GM23248 (cell line): ENCODE data around the gene ABHD16A. TPM values are rescaled to one million over a fixed set of nuclear protein-coding genes. Genes with fewer than 3 reads are reported as not detected.
A peak's percentile ranks its signal among the peaks of the same experiment; 100 is the strongest.

Experiments used
- DNase-seq: peaks from one replicate; pipeline ENCODE4 v3.0.0-alpha.2; 2015
- H2AFZ ChIP-seq: fragments of 200-600 bp; sonication (generic); 2 replicates; pipeline ENCODE4 v1.6.1; 2016; ENCODE audit warnings: antibody characterized with exemption
- H3F3A ChIP-seq: fragments of 200-600 bp; sonication (generic); 2 replicates; pipeline ENCODE4 v1.6.1; 2016; ENCODE audit warnings: mild to moderate bottlenecking, antibody characterized with exemption, mixed run types; ENCODE audit not compliant: insufficient read depth
- H3K27ac ChIP-seq: fragments of 200-600 bp; sonication (generic); 2 replicates; pipeline ENCODE4 v1.5.1; 2016; ENCODE audit warnings: mild to moderate bottlenecking
- H3K27me3 ChIP-seq: fragments of 200-600 bp; sonication (generic); replicated peaks from 2 replicates; pipeline ENCODE4 v1.6.1; 2016; ENCODE audit warnings: mild to moderate bottlenecking; ENCODE audit not compliant: insufficient read depth
- H3K36me3 ChIP-seq: fragments of 200-600 bp; sonication (generic); 2 replicates; pipeline ENCODE4 v1.6.1; 2016; ENCODE audit warnings: low read depth, mild to moderate bottlenecking
- H3K4me1 ChIP-seq: fragments of 200-600 bp; sonication (generic); 2 replicates; pipeline ENCODE4 v1.6.1; 2016; ENCODE audit warnings: mild to moderate bottlenecking; ENCODE audit not compliant: insufficient read depth
- H3K4me2 ChIP-seq: fragments of 200-600 bp; sonication (generic); one replicate; pipeline ENCODE4 v1.6.1; 2016; ENCODE audit warnings: mild to moderate bottlenecking; ENCODE audit not compliant: unreplicated experiment
- H3K4me3 ChIP-seq: fragments of 200-600 bp; sonication (generic); 2 replicates; pipeline ENCODE4 v1.5.1; 2016; ENCODE audit warnings: mild to moderate bottlenecking
- H3K79me2 ChIP-seq: fragments of 200-600 bp; sonication (generic); 2 replicates; pipeline ENCODE4 v1.6.1; 2016; ENCODE audit warnings: mild to moderate bottlenecking; ENCODE audit not compliant: insufficient read depth
- H3K9ac ChIP-seq: fragments of 200-600 bp; sonication (generic); 2 replicates; pipeline ENCODE4 v1.6.1; 2016; ENCODE audit warnings: mild to moderate bottlenecking
- H3K9me2 ChIP-seq: fragments of 200-600 bp; sonication (generic); 2 replicates; pipeline ENCODE4 v1.6.1; 2016; ENCODE audit warnings: mixed run types, mild to moderate bottlenecking, moderate library complexity; ENCODE audit not compliant: insufficient read depth
- H3K9me3 ChIP-seq: fragments of 200-600 bp; sonication (generic); one replicate; pipeline ENCODE4 v1.6.1; 2017; ENCODE audit warnings: low read depth
- H4K20me1 ChIP-seq: fragments of 200-600 bp; sonication (generic); 2 replicates; pipeline ENCODE4 v1.6.0; 2016; ENCODE audit not compliant: insufficient read depth
- EZH2 ChIP-seq: fragments of 200-600 bp; sonication (generic); IDR thresholded peaks from 2 replicates; pipeline ENCODE4 v1.6.1; 2018; ENCODE audit warnings: antibody characterized with exemption, mild to moderate bottlenecking; ENCODE audit not compliant: insufficient read depth, poor library complexity, severe bottlenecking
- EZH2phosphoT487 ChIP-seq: fragments of 200-600 bp; sonication (generic); IDR thresholded peaks from 2 replicates; pipeline ENCODE4 v1.6.1; 2018; ENCODE audit warnings: antibody characterized with exemption, moderate library complexity, mild to moderate bottlenecking, low read depth; ENCODE audit not compliant: insufficient read depth
- WGBS, 2 experiments: methylation state at CpG; one replicate each; pipeline ENCODE4 v1.1.6; 2015 to 2017; ENCODE audit warnings: low lambda C conversion rate in 2 of 2, low coverage in 1 of 2; ENCODE audit errors: missing lambda C conversion rate in 2 of 2; 5-methylcytosine and 5-hydroxymethylcytosine counted together
- in situ Hi-C: fragments of 300-500 bp; cut with MboI; formaldehyde crosslinking; loops from 2 replicates; pipeline ENCODE4 v1.15.0; 2020
- polyA plus RNA-seq: library from polyadenylated mRNA; unstranded; fragments of >200 nt; fragmentation: Nextera tagmentation; extraction: Ambion mirVana; gene quantifications from 2 replicates; pipeline ENCODE4 v1.2.1, GENCODE V29; 2016
- total RNA-seq: library from RNA; depleted of rRNA; stranded (reverse); fragments of >200 nt; shearing (Covaris generic); gene quantifications from 2 replicates; pipeline ENCODE4 v1.2.3, GENCODE V29; 2014

ABHD16A gene
- total and polyA plus RNA-seq, 2 experiments from 2014 or later = 48.0 to 54.0 TPM

DNA sequence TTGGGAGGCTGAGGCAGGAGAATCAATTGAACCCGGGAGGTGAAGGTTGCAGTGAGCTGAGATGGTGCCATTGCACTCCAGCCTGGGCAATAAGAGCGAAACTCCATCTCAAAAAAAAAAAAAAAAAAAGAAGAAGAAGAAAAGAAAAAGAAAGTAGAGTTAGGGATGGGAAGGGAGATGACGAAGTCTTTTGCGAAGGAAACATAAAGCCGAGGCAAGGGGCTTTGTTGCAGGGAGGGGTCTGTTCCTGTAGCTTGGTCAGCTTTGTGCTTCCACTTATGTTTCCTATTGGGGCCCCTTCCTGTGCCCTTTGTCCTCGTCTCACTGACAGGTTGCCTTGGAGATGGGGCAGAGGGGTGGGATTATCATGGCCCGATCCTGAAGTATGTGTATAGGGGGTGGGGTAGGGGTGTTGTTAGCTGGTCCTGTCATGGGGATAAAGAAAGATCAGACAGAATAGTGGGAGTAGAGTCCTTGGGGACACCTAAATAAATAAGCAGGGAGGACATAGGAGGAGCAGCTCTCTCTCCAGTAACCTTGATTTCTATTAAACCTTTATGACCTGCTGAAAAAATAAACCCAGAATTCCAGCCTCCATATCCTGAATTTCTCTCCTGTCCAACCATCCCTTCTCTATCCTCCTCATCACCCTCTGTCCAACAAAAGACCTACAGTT lies 34.3 kb upstream of the ABHD16A start:
- Histone ChIP-seq H3K4me1 (peaks cover 43% of the 10 kb centered on the region), H3K27ac (peak overlapping the region; percentile 87), H3K4me2 (peak overlapping the region; percentile 98), H4K20me1 (no peaks in the 10 kb centered on the region), H3K9ac (peak overlapping the region; percentile 74), H3K4me3 (peak overlapping the region; percentile 58), H3K36me3 (peaks cover 14% of the 10 kb centered on the region), H3K27me3 (no peaks in the 10 kb centered on the region), H3F3A (peaks cover 50% of the 10 kb centered on the region), H3K9me3 (no peaks in the 10 kb centered on the region), H3K9me2 (no peaks in the 10 kb centered on the region), H3K79me2 (peaks cover 51% of the 10 kb centered on the region), H2AFZ (peak overlapping the region; percentile 81)
- in situ Hi-C loops = no loop called here
- TF ChIP-seq EZH2phosphoT487 (no peak), EZH2 (no peak)
- no peak for DNase-seq
- 77 to 79% methylated on average over 5 to 7 of the region's 7 CpGs for WGBS, 2 experiments

DNA sequence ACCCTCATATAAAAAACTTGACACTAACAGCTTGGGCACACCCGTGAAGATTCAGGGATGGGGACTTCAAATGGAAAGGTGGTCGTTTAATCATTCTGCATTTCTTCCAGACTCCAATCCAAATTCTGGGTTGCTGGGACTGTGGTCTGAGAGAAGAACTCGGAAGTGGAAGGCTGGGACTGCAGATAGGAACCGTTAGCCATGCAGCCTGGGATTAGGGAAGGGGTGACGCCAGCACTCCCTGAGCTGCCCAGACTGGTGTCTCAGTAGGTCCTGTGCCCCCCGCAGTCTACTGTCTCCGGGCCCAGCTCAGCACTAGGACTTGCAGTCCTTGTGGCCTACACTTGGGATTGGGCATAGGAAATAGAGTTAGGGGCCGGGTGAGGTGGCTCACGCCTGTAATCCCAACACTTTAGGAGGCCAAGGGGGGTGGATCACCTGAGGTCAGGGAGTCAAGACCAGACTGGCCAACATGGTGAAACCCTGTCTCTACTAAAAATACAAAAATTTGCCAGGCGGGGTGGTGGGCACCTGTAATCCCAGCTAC lies 33.7 kb upstream of the ABHD16A start:
- H3K9ac ChIP-seq = peak overlapping the region; percentile 95
- 33 to 39% methylated on average over 10 of the region's 10 CpGs for WGBS, 2 experiments

DNA sequence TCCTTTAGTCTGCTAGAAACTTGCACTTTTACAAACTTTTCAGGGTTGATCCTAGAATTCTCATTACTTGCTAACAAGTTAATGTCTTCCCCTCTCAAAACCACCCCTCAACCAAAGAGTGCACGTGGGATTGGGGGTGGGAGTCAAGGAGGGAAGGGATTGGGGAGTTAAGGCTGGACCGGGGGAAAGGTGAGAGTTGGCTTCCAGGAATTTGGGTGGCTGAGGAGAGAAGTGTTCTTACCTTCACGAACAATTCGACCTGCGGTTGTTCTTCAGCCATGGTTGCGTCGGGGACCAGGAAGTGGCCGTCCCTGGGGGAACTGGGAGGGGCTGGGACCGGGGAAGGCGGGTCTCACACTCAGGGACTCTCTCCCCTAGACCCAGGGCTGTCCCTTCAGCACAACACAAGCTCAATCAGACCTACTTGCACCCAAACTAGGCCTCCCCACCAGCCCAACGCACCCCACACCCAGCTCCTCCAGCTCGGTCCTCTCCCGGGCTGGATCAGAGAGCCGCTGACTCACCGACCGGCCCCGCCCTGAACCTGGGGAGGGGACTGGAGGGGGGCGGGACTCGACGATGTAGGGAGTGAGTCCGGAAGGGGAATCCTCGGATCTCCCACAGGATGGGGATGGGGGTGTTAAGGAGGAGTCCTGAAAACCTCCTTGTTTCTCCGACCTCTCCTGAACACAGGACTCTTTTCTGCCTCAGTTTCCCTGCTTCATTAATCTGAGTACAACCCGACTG lies 33.1 kb upstream of the ABHD16A start, which contains the start of gene CLIC1:
Gene CLIC1, minus strand, starts transcription at position 510 of the 747 bp plus-strand sequence. Its CDS starts 230 bp downstream, at position 280.
- peak within 1 kb of the TSS; percentile 87 for H3K27ac ChIP-seq
- peaks cover 58% of the 10 kb centered on the region for H3K79me2 ChIP-seq
- no peaks in the 10 kb centered on the region for H3K9me2 ChIP-seq
- no peaks in the 10 kb centered on the region for H3K9me3 ChIP-seq
- peaks cover 27% of the 10 kb centered on the region for H3K36me3 ChIP-seq
- H2AFZ ChIP-seq = peak within 1 kb of the TSS; percentile 75
- H3K4me1 ChIP-seq = peaks cover 43% of the 10 kb centered on the region
- in situ Hi-C loops = no loop called here
- peak; percentile 92 for DNase-seq
- peak within 1 kb of the TSS; percentile 100 for H3K4me3 ChIP-seq
- TF ChIP-seq EZH2phosphoT487 (no peak), EZH2 (no peak)
- H3K9ac ChIP-seq = peak within 1 kb of the TSS; percentile 95
- no peaks in the 10 kb centered on the region for H4K20me1 ChIP-seq
- peak within 1 kb of the TSS; percentile 98 for H3K4me2 ChIP-seq
- peaks cover 62% of the 10 kb centered on the region for H3F3A ChIP-seq
- WGBS, 2 experiments = 0 to 1% methylated on average over 11 to 24 of the region's 24 CpGs
- no peaks in the 10 kb centered on the region for H3K27me3 ChIP-seq

More for the DNA sequence above, 33.7 kb upstream of the ABHD16A start:
- peak; percentile 27 for DNase-seq
- H3K27ac ChIP-seq = peak overlapping the region; percentile 87
- TF ChIP-seq EZH2phosphoT487 (no peak), EZH2 (no peak)
- H3K9me3 ChIP-seq = no peaks in the 10 kb centered on the region
- peaks cover 20% of the 10 kb centered on the region for H3K36me3 ChIP-seq
- H2AFZ ChIP-seq = peak overlapping the region; percentile 75
- H4K20me1 ChIP-seq = no peaks in the 10 kb centered on the region
- peak overlapping the region; percentile 98 for H3K4me2 ChIP-seq
- H3K79me2 ChIP-seq = peaks cover 58% of the 10 kb centered on the region
- peaks cover 43% of the 10 kb centered on the region for H3K4me1 ChIP-seq
- H3K27me3 ChIP-seq = no peaks in the 10 kb centered on the region
- peaks cover 56% of the 10 kb centered on the region for H3F3A ChIP-seq
- peak overlapping the region; percentile 100 for H3K4me3 ChIP-seq
- in situ Hi-C loops = no loop called here
- no peaks in the 10 kb centered on the region for H3K9me2 ChIP-seq

DNA sequence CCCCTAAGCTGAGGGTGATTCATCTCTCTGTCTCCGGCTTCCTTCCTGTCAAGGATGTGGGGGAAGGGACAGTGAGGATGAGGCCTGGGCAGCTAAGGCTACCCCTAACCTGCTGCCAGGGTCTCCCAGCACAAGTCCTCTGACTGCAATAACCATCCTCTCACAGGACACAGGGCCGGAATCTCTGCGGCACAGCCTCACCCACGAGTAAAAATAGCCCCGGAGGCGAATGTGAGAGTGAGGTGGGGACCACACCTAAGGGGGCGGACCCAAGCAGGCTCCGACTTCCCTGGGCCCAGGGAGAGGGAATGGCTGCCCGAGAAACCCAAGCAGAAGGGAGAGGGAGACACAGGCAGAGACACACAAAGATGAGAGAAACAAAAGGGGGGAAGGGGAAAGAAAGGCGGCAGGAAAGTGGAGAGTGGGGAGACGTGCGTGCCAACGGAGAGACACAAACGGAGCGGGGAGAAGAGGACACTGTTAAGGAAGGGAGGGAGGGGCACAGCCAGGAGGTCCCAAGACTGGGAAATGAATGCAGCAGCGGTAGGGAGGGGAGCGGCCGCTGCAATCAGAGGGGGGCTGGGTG lies 31.8 kb upstream of the ABHD16A start:
- Histone ChIP-seq H3K9ac (peak overlapping the region; percentile 95), H3F3A (peaks cover 72% of the 10 kb centered on the region), H3K4me1 (peaks cover 45% of the 10 kb centered on the region), H3K79me2 (peaks cover 58% of the 10 kb centered on the region), H4K20me1 (no peaks in the 10 kb centered on the region), H3K4me3 (peak overlapping the region; percentile 100), H3K27me3 (no peaks in the 10 kb centered on the region), H3K9me2 (no peaks in the 10 kb centered on the region), H3K36me3 (peaks cover 33% of the 10 kb centered on the region), H3K27ac (peak overlapping the region; percentile 87), H3K9me3 (no peaks in the 10 kb centered on the region), H3K4me2 (peak overlapping the region; percentile 98), H2AFZ (peak overlapping the region; percentile 41)
- in situ Hi-C loops = no loop called here
- TF ChIP-seq EZH2 (no peak), EZH2phosphoT487 (no peak)
- peak; percentile 82 for DNase-seq
- WGBS, 2 experiments = 1% methylated on average over 15 to 18 of the region's 18 CpGs
